ENCODE results near the gene RAD23A.

DNA sequence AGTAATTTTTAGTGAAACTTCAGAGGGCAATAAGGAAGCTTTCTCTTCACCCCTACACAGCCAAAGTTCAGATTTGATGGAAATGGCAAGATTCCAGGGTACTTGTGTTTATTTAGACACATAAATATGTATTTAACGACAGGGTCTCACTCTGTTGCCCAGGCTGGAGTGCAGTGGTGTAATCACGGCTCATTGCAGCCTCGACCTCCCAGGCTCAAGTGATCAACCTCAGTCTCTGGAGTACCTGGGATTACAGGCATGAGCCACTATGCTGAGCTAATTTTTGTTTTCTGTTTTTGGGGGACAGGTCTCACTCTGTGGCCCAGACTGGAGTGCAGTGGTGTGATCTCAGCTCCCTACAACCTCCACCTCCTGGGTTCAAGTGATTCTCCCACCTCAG lies 24.6 kb upstream of the RAD23A start:
- TF ChIP-seq ZNF431 (CRISPR knock-in tag; IDR thresholded peaks at IDR 0.05) (no peak), JUND (IDR thresholded peaks at IDR 0.05; ENCODE audit: borderline replicate concordance, low read depth, low read length) (no peak), JUND (tag; IDR thresholded peaks at IDR 0.05; ENCODE audit: borderline replicate concordance, low read depth, low read length) (no peak), HDAC3 (IDR thresholded peaks at IDR 0.05; ENCODE audit: borderline replicate concordance, partially characterized antibody) (no peak), ZFX (CRISPR knock-in tag; IDR thresholded peaks at IDR 0.05) (no peak), YY1 (IDR thresholded peaks at IDR 0.05; ENCODE audit: borderline replicate concordance in 1 of 3, control insufficient read depth in 1 of 3, extremely low read depth in 1 of 3, insufficient read depth in 3 of 3, insufficient read length in 1 of 3, insufficient replicate concordance in 2 of 3, low read depth in 1 of 3, low read length in 2 of 3) (no peak), EZH2 (IDR thresholded peaks at IDR 0.05; ENCODE audit: borderline replicate concordance, low read depth, low read length) (no peak), CREB1 (IDR thresholded peaks at IDR 0.05) (no peak), CREB1 (CRISPR knock-in tag; IDR thresholded peaks at IDR 0.05) (no peak), CHCHD3 (CRISPR knock-in tag; IDR thresholded peaks at IDR 0.05) (no peak)
- TF ChIP-seq, protein P1, sequence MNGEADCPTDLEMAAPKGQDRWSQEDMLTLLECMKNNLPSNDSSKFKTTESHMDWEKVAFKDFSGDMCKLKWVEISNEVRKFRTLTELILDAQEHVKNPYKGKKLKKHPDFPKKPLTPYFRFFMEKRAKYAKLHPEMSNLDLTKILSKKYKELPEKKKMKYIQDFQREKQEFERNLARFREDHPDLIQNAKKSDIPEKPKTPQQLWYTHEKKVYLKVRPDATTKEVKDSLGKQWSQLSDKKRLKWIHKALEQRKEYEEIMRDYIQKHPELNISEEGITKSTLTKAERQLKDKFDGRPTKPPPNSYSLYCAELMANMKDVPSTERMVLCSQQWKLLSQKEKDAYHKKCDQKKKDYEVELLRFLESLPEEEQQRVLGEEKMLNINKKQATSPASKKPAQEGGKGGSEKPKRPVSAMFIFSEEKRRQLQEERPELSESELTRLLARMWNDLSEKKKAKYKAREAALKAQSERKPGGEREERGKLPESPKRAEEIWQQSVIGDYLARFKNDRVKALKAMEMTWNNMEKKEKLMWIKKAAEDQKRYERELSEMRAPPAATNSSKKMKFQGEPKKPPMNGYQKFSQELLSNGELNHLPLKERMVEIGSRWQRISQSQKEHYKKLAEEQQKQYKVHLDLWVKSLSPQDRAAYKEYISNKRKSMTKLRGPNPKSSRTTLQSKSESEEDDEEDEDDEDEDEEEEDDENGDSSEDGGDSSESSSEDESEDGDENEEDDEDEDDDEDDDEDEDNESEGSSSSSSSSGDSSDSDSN (IDR thresholded peaks at IDR 0.05; ENCODE audit: borderline replicate concordance in 1 of 2, low read depth in 2 of 2, low read length in 2 of 2), result no peak
- TF ChIP-seq, protein P2, sequence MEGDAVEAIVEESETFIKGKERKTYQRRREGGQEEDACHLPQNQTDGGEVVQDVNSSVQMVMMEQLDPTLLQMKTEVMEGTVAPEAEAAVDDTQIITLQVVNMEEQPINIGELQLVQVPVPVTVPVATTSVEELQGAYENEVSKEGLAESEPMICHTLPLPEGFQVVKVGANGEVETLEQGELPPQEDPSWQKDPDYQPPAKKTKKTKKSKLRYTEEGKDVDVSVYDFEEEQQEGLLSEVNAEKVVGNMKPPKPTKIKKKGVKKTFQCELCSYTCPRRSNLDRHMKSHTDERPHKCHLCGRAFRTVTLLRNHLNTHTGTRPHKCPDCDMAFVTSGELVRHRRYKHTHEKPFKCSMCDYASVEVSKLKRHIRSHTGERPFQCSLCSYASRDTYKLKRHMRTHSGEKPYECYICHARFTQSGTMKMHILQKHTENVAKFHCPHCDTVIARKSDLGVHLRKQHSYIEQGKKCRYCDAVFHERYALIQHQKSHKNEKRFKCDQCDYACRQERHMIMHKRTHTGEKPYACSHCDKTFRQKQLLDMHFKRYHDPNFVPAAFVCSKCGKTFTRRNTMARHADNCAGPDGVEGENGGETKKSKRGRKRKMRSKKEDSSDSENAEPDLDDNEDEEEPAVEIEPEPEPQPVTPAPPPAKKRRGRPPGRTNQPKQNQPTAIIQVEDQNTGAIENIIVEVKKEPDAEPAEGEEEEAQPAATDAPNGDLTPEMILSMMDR (IDR thresholded peaks at IDR 0.05 in 2 of 3, conservative IDR thresholded peaks at IDR 0.05 in 1 of 3; ENCODE audit: insufficient read depth in 2 of 3, low read depth in 1 of 3, low read length in 3 of 3), result no peak
- TF ChIP-seq, protein P3, sequence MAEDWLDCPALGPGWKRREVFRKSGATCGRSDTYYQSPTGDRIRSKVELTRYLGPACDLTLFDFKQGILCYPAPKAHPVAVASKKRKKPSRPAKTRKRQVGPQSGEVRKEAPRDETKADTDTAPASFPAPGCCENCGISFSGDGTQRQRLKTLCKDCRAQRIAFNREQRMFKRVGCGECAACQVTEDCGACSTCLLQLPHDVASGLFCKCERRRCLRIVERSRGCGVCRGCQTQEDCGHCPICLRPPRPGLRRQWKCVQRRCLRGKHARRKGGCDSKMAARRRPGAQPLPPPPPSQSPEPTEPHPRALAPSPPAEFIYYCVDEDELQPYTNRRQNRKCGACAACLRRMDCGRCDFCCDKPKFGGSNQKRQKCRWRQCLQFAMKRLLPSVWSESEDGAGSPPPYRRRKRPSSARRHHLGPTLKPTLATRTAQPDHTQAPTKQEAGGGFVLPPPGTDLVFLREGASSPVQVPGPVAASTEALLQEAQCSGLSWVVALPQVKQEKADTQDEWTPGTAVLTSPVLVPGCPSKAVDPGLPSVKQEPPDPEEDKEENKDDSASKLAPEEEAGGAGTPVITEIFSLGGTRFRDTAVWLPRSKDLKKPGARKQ (CRISPR knock-in tag; IDR thresholded peaks at IDR 0.05), result no peak
- TF ChIP-seq, protein P4, sequence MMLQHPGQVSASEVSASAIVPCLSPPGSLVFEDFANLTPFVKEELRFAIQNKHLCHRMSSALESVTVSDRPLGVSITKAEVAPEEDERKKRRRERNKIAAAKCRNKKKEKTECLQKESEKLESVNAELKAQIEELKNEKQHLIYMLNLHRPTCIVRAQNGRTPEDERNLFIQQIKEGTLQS (IDR thresholded peaks at IDR 0.05), result no peak
- TF ChIP-seq, protein P4 (CRISPR knock-in tag; conservative IDR thresholded peaks at IDR 0.05), result no peak
- TF ChIP-seq, protein P5, sequence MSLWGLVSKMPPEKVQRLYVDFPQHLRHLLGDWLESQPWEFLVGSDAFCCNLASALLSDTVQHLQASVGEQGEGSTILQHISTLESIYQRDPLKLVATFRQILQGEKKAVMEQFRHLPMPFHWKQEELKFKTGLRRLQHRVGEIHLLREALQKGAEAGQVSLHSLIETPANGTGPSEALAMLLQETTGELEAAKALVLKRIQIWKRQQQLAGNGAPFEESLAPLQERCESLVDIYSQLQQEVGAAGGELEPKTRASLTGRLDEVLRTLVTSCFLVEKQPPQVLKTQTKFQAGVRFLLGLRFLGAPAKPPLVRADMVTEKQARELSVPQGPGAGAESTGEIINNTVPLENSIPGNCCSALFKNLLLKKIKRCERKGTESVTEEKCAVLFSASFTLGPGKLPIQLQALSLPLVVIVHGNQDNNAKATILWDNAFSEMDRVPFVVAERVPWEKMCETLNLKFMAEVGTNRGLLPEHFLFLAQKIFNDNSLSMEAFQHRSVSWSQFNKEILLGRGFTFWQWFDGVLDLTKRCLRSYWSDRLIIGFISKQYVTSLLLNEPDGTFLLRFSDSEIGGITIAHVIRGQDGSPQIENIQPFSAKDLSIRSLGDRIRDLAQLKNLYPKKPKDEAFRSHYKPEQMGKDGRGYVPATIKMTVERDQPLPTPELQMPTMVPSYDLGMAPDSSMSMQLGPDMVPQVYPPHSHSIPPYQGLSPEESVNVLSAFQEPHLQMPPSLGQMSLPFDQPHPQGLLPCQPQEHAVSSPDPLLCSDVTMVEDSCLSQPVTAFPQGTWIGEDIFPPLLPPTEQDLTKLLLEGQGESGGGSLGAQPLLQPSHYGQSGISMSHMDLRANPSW (CRISPR knock-in tag; IDR thresholded peaks at IDR 0.05), result no peak
- TF ChIP-seq, protein P6, sequence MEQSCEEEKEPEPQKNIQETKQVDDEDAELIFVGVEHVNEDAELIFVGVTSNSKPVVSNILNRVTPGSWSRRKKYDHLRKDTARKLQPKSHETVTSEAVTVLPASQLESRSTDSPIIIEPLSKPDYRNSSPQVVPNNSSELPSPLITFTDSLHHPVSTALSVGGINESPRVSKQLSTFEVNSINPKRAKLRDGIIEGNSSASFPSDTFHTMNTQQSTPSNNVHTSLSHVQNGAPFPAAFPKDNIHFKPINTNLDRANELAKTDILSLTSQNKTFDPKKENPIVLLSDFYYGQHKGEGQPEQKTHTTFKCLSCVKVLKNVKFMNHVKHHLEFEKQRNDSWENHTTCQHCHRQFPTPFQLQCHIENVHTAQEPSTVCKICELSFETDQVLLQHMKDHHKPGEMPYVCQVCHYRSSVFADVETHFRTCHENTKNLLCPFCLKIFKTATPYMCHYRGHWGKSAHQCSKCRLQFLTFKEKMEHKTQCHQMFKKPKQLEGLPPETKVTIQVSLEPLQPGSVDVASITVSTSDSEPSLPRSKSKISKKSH (CRISPR knock-in tag; IDR thresholded peaks at IDR 0.05), result no peak

Measured in K562 (cell line).